SU-DHL-6 (cell line): ENCODE data around the gene SMTNL2.

Source experiments
- EZH2phosphoT487 ChIP-seq: fragments of 200-600 bp; sonication (generic), shearing (Covaris generic); conservative IDR thresholded peaks from 2 replicates; pipeline ENCODE4 v1.6.1; 2018; ENCODE audit warnings: mild to moderate bottlenecking, antibody characterized with exemption, low read length, moderate library complexity, mixed read lengths
- TF ChIP-seq, protein P1 (sequence below): fragments of 200-600 bp; sonication (generic); IDR thresholded peaks from one replicate; pipeline ENCODE4 v1.5.1; 2017; ENCODE audit warnings: antibody characterized with exemption, mild to moderate bottlenecking, low read length, moderate library complexity; ENCODE audit not compliant: insufficient read depth, poor library complexity, severe bottlenecking

DNA sequence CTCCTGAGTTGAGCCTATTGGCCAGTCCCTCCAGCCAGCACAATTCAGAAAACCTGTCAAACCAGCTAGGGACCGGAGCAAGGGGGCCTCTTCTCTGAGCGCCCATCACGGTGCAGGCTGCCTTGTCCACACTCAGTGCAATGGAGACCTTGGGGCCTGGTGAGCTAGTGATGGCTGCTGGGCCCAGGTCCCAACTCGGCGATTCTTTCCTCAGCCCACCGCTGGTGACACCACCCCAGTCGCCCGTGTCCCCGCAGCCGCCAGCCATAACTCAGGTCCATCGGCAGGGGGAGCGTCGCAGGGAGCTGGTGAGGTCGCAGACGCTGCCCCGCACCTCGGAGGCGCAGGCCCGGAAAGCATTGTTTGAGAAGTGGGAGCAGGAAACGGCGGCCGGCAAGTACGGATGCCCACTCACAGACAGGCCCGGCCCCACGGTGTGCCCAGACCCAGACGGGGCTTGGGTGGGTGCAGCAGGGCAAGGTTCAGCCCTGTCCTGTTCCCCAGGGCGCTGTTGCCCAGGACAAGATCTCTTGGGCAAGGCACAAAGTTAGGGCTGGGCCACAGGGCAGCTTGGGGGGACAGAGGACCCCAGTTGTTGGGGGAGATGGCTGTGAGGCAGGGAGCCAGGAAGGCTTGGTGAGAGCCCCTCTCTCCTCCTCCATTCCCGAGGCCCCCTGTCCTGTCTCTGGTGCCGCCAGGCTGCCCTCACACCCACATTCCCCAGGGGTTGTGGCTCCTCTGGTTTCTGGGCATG lies 10.8 kb downstream of the SMTNL2 start:
- TF ChIP-seq EZH2phosphoT487, result no peak
- TF ChIP-seq, protein P1, sequence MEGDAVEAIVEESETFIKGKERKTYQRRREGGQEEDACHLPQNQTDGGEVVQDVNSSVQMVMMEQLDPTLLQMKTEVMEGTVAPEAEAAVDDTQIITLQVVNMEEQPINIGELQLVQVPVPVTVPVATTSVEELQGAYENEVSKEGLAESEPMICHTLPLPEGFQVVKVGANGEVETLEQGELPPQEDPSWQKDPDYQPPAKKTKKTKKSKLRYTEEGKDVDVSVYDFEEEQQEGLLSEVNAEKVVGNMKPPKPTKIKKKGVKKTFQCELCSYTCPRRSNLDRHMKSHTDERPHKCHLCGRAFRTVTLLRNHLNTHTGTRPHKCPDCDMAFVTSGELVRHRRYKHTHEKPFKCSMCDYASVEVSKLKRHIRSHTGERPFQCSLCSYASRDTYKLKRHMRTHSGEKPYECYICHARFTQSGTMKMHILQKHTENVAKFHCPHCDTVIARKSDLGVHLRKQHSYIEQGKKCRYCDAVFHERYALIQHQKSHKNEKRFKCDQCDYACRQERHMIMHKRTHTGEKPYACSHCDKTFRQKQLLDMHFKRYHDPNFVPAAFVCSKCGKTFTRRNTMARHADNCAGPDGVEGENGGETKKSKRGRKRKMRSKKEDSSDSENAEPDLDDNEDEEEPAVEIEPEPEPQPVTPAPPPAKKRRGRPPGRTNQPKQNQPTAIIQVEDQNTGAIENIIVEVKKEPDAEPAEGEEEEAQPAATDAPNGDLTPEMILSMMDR, result no peak
